SU-DHL-6 (cell line): Measurements from ENCODE around the gene PNLDC1.

Experiments used
- CTCF ChIP-seq: fragments of 200-600 bp; sonication (generic); IDR thresholded peaks from one replicate; pipeline ENCODE4 v1.5.1; 2017; ENCODE audit warnings: antibody characterized with exemption, mild to moderate bottlenecking, low read length, moderate library complexity; ENCODE audit not compliant: insufficient read depth, poor library complexity, severe bottlenecking
- EZH2phosphoT487 ChIP-seq: fragments of 200-600 bp; sonication (generic), shearing (Covaris generic); conservative IDR thresholded peaks from 2 replicates; pipeline ENCODE4 v1.6.1; 2018; ENCODE audit warnings: mild to moderate bottlenecking, antibody characterized with exemption, low read length, moderate library complexity, mixed read lengths

- TF ChIP-seq CTCF: no peak
- no peak for TF ChIP-seq EZH2phosphoT487
These were observed 31.2 kb downstream of the PNLDC1 start for GRCh38 chr6:159831373-159831679.
